ENCODE results near the gene MCC.
A peak's percentile ranks its signal among the peaks of the same experiment; 100 is the strongest.

The MCC gene

GRCh38 chr5:113487781-113488644 is at the start of gene MCC:
Gene MCC, minus strand, starts transcription at chr5:113488453.
- peaks cover 24% of the 10 kb centered on the region for H3K9me3 ChIP-seq (ENCODE audit: insufficient read depth, low read depth, low read length)
- H3K9ac ChIP-seq (ENCODE audit: low read depth, low read length) = peak within 1 kb of the TSS; percentile 76
- H3K36me3 ChIP-seq (ENCODE audit: insufficient read depth, low read depth, low read length) = no peaks in the 10 kb centered on the region
- peaks cover 42% of the 10 kb centered on the region for H3K27me3 ChIP-seq (ENCODE audit: insufficient read depth, low read length)
- H3K4me3 ChIP-seq (ENCODE audit: low read length) = peak within 1 kb of the TSS; percentile 89
- peaks cover 6% of the 10 kb centered on the region; the same call in 1 of the 2 replicates for H3K4me1 ChIP-seq (ENCODE audit: insufficient read depth, low read length)
- no peak within 1 kb of the TSS for H3K27ac ChIP-seq (ENCODE audit: low read length)

- H3K9me3 ChIP-seq (ENCODE audit: insufficient read depth, low read depth, low read length) = peaks cover 8% of the 10 kb centered on the region; the same call in 1 of the 2 replicates
- peaks cover 6% of the 10 kb centered on the region; the same call in 1 of the 2 replicates for H3K4me1 ChIP-seq (ENCODE audit: insufficient read depth, low read length)
- peaks cover 36% of the 10 kb centered on the region for H3K36me3 ChIP-seq (ENCODE audit: insufficient read depth, low read depth, low read length)
- H3K27ac ChIP-seq (ENCODE audit: low read length) = no peak overlapping the region
- no peaks in the 10 kb centered on the region for H3K27me3 ChIP-seq (ENCODE audit: insufficient read depth, low read length)
- H3K9ac ChIP-seq (ENCODE audit: low read depth, low read length) = no peak overlapping the region
- 0 out of 2 replicates have a peak overlapping the region, but pooled peaks have one; percentile 5 for H3K4me3 ChIP-seq (ENCODE audit: low read length)
These were observed 43.4 kb upstream of the MCC start for GRCh38 chr5:113531481-113532159.

- peaks cover 11% of the 10 kb centered on the region; the same call in 1 of the 2 replicates for H3K36me3 ChIP-seq (ENCODE audit: insufficient read depth, low read depth, low read length)
- no peak overlapping the region for H3K4me3 ChIP-seq (ENCODE audit: low read length)
- peaks cover 11% of the 10 kb centered on the region for H3K4me1 ChIP-seq (ENCODE audit: insufficient read depth, low read length)
- H3K9me3 ChIP-seq (ENCODE audit: insufficient read depth, low read depth, low read length) = peaks cover 8% of the 10 kb centered on the region; the same call in 1 of the 2 replicates
- H3K27me3 ChIP-seq (ENCODE audit: insufficient read depth, low read length) = no peaks in the 10 kb centered on the region
- H3K9ac ChIP-seq (ENCODE audit: low read depth, low read length) = no peak overlapping the region
- H3K27ac ChIP-seq (ENCODE audit: low read length) = no peak overlapping the region
These were observed 39.5 kb upstream of the MCC start for GRCh38 chr5:113527746-113528145.

- Histone ChIP-seq H3K4me3 (ENCODE audit: low read length) (no peak overlapping the region), H3K9me3 (ENCODE audit: insufficient read depth, low read depth, low read length) (peaks cover 8% of the 10 kb centered on the region; the same call in 1 of the 2 replicates), H3K27ac (ENCODE audit: low read length) (no peak overlapping the region), H3K36me3 (ENCODE audit: insufficient read depth, low read depth, low read length) (peaks cover 10% of the 10 kb centered on the region; the same call in 1 of the 2 replicates), H3K27me3 (ENCODE audit: insufficient read depth, low read length) (no peaks in the 10 kb centered on the region), H3K9ac (ENCODE audit: low read depth, low read length) (no peak overlapping the region), H3K4me1 (ENCODE audit: insufficient read depth, low read length) (peaks cover 14% of the 10 kb centered on the region)
These were observed 38.2 kb upstream of the MCC start for GRCh38 chr5:113526421-113526820.

- H3K9me3 ChIP-seq (ENCODE audit: insufficient read depth, low read depth, low read length) = no peaks in the 10 kb centered on the region
- H3K27me3 ChIP-seq (ENCODE audit: insufficient read depth, low read length) = no peaks in the 10 kb centered on the region
- H3K27ac ChIP-seq (ENCODE audit: low read length) = no peak overlapping the region
- H3K4me1 ChIP-seq (ENCODE audit: insufficient read depth, low read length) = peaks cover 14% of the 10 kb centered on the region
- H3K4me3 ChIP-seq (ENCODE audit: low read length) = no peak overlapping the region
- H3K36me3 ChIP-seq (ENCODE audit: insufficient read depth, low read depth, low read length) = peaks cover 10% of the 10 kb centered on the region; the same call in 1 of the 2 replicates
- H3K9ac ChIP-seq (ENCODE audit: low read depth, low read length) = no peak overlapping the region
These were observed 36.7 kb upstream of the MCC start for GRCh38 chr5:113524927-113525326.

GRCh38 chr5:113523168-113523567 is 34.9 kb upstream of the MCC start:
- Histone ChIP-seq H3K9ac (ENCODE audit: low read depth, low read length) (no peak overlapping the region), H3K36me3 (ENCODE audit: insufficient read depth, low read depth, low read length) (peaks cover 16% of the 10 kb centered on the region; the same call in 1 of the 2 replicates), H3K27me3 (ENCODE audit: insufficient read depth, low read length) (no peaks in the 10 kb centered on the region), H3K4me3 (ENCODE audit: low read length) (no peak overlapping the region), H3K27ac (ENCODE audit: low read length) (no peak overlapping the region), H3K9me3 (ENCODE audit: insufficient read depth, low read depth, low read length) (no peaks in the 10 kb centered on the region), H3K4me1 (ENCODE audit: insufficient read depth, low read length) (peaks cover 14% of the 10 kb centered on the region)

- H3K27ac ChIP-seq (ENCODE audit: low read length) = no peak overlapping the region
- H3K9me3 ChIP-seq (ENCODE audit: insufficient read depth, low read depth, low read length) = no peaks in the 10 kb centered on the region
- H3K4me3 ChIP-seq (ENCODE audit: low read length) = no peak overlapping the region
- H3K4me1 ChIP-seq (ENCODE audit: insufficient read depth, low read length) = peaks cover 7% of the 10 kb centered on the region; the same call in 1 of the 2 replicates
- H3K27me3 ChIP-seq (ENCODE audit: insufficient read depth, low read length) = no peaks in the 10 kb centered on the region
- no peak overlapping the region for H3K9ac ChIP-seq (ENCODE audit: low read depth, low read length)
- H3K36me3 ChIP-seq (ENCODE audit: insufficient read depth, low read depth, low read length) = peaks cover 28% of the 10 kb centered on the region; the same call in 1 of the 2 replicates
These were observed 32.6 kb upstream of the MCC start for GRCh38 chr5:113520899-113521298.

GRCh38 chr5:113520429-113520828 is 32.2 kb upstream of the MCC start:
- no peaks in the 10 kb centered on the region for H3K9me3 ChIP-seq (ENCODE audit: insufficient read depth, low read depth, low read length)
- no peak overlapping the region for H3K9ac ChIP-seq (ENCODE audit: low read depth, low read length)
- peaks cover 32% of the 10 kb centered on the region; the same call in 1 of the 2 replicates for H3K36me3 ChIP-seq (ENCODE audit: insufficient read depth, low read depth, low read length)

GRCh38 chr5:113519412-113519811 is 31.2 kb upstream of the MCC start:
- no peaks in the 10 kb centered on the region for H3K27me3 ChIP-seq (ENCODE audit: insufficient read depth, low read length)
- no peak overlapping the region for H3K9ac ChIP-seq (ENCODE audit: low read depth, low read length)
- no peak overlapping the region for H3K4me3 ChIP-seq (ENCODE audit: low read length)
- no peaks in the 10 kb centered on the region for H3K9me3 ChIP-seq (ENCODE audit: insufficient read depth, low read depth, low read length)
- no peak overlapping the region for H3K27ac ChIP-seq (ENCODE audit: low read length)
- peaks cover 7% of the 10 kb centered on the region; the same call in 1 of the 2 replicates for H3K4me1 ChIP-seq (ENCODE audit: insufficient read depth, low read length)
- peaks cover 35% of the 10 kb centered on the region; the same call in 1 of the 2 replicates for H3K36me3 ChIP-seq (ENCODE audit: insufficient read depth, low read depth, low read length)

More at GRCh38 chr5:113520429-113520828, 32.2 kb upstream of the MCC start:
- Histone ChIP-seq H3K27me3 (ENCODE audit: insufficient read depth, low read length) (no peaks in the 10 kb centered on the region), H3K4me1 (ENCODE audit: insufficient read depth, low read length) (peaks cover 7% of the 10 kb centered on the region; the same call in 1 of the 2 replicates), H3K27ac (ENCODE audit: low read length) (no peak overlapping the region), H3K4me3 (ENCODE audit: low read length) (no peak overlapping the region)

- Histone ChIP-seq H3K9ac (ENCODE audit: low read depth, low read length) (no peak overlapping the region), H3K4me3 (ENCODE audit: low read length) (no peak overlapping the region), H3K27me3 (ENCODE audit: insufficient read depth, low read length) (no peaks in the 10 kb centered on the region), H3K4me1 (ENCODE audit: insufficient read depth, low read length) (peaks cover 8% of the 10 kb centered on the region; the same call in 1 of the 2 replicates), H3K27ac (ENCODE audit: low read length) (no peak overlapping the region), H3K9me3 (ENCODE audit: insufficient read depth, low read depth, low read length) (no peaks in the 10 kb centered on the region), H3K36me3 (ENCODE audit: insufficient read depth, low read depth, low read length) (peaks cover 35% of the 10 kb centered on the region; the same call in 1 of the 2 replicates)
These were observed 30.6 kb upstream of the MCC start for GRCh38 chr5:113518884-113519283.

GRCh38 chr5:113514289-113514635 is 26.0 kb upstream of the MCC start:
- H3K4me1 ChIP-seq (ENCODE audit: insufficient read depth, low read length) = peaks cover 4% of the 10 kb centered on the region; the same call in 1 of the 2 replicates

More at GRCh38 chr5:113514289-113514635, 26.0 kb upstream of the MCC start:
- H3K9me3 ChIP-seq (ENCODE audit: insufficient read depth, low read depth, low read length) = no peaks in the 10 kb centered on the region
- no peak overlapping the region for H3K27ac ChIP-seq (ENCODE audit: low read length)
- no peaks in the 10 kb centered on the region for H3K27me3 ChIP-seq (ENCODE audit: insufficient read depth, low read length)
- H3K9ac ChIP-seq (ENCODE audit: low read depth, low read length) = peak overlapping the region; percentile 86
- H3K36me3 ChIP-seq (ENCODE audit: insufficient read depth, low read depth, low read length) = peaks cover 29% of the 10 kb centered on the region; the same call in 1 of the 2 replicates
- H3K4me3 ChIP-seq (ENCODE audit: low read length) = peak overlapping the region; percentile 88
